Left lung (tissue), 10 donors: ENCODE data around the gene ENOX1. TPM values are rescaled to one million over a fixed set of nuclear protein-coding genes. Genes with fewer than 3 reads are reported as not detected.

Experiments
- ATAC-seq: fragments of 200-7000 bp; cut with Tn5 transposase; one replicate; pipeline ENCODE4 v1.9.1; 2020; ENCODE audit warnings: moderate library complexity
- DNase-seq, 4 donors: peaks; one replicate each; pipeline ENCODE4 v3.0.0-alpha.2; 2013 to 2020
- H3K27ac ChIP-seq, 2 donors: fragments of 200-600 bp; sonication (generic) in 1 of 2; one replicate each; pipeline versions ENCODE4 v1.5.0 to v1.8.0; 2020 to 2021
- H3K27me3 ChIP-seq, 2 donors: fragments of 200-600 bp; sonication (generic) in 1 of 2; one replicate each; pipeline versions ENCODE4 v1.5.0 to v1.8.0; 2020 to 2021
- H3K36me3 ChIP-seq, 2 donors: fragments of 200-600 bp; sonication (generic) in 1 of 2; one replicate each; pipeline versions ENCODE4 v1.5.0 to v1.8.0; 2020 to 2021
- H3K4me1 ChIP-seq, 2 donors: fragments of 200-600 bp; one replicate each; pipeline ENCODE4 v1.8.0; 2021
- H3K4me3 ChIP-seq, 2 donors: fragments of 200-600 bp; sonication (generic) in 1 of 2; one replicate each; pipeline versions ENCODE4 v1.5.0 to v1.8.0; 2020 to 2021; ENCODE audit warnings: mild to moderate bottlenecking in 1 of 2
- H3K9me3 ChIP-seq, 2 donors: fragments of 200-600 bp; sonication (generic) in 1 of 2; one replicate each; pipeline versions ENCODE4 v1.5.0 to v1.8.0; 2020 to 2021
- intact Hi-C, 2 donors: fragments of 100-400 bp; cut with DNase I; formaldehyde crosslinking; loops; one replicate each; pipeline versions ENCODE4 v1.11.2 to v1.14.2; 2022
- polyA plus RNA-seq, 6 donors: library from polyadenylated mRNA; unstranded; fragments of 120-200 nt; gene quantifications; one replicate each; pipeline ENCODE4 v1.2.1, GENCODE V29; 2013; ENCODE audit not compliant: insufficient read length in 6 of 6
- total RNA-seq, 2 donors: library from RNA; stranded (reverse); fragmentation: NEBNext Ultra II Directional; extraction: Animal tissue kit (Norgen Biotek cat#: 25700); gene quantifications; one replicate each; pipeline ENCODE4 v1.2.1, GENCODE V29; 2021
- TF ChIP-seq, protein P1 (sequence below), 2 donors: fragments of 200-600 bp; sonication (generic) in 1 of 2; IDR thresholded peaks; one replicate each; pipeline versions ENCODE4 v1.5.0 to v1.8.0; 2021; ENCODE audit warnings: antibody characterized with exemption in 2 of 2
- donor health status: DM: no; HTN: yes; CAD: no.
- donor health status: DM: no; HTN: no; CAD: no.

The ENOX1 gene
- total and polyA plus RNA-seq, 8 donors = 1.5 to 9.0 (median 6.8) TPM

DNA sequence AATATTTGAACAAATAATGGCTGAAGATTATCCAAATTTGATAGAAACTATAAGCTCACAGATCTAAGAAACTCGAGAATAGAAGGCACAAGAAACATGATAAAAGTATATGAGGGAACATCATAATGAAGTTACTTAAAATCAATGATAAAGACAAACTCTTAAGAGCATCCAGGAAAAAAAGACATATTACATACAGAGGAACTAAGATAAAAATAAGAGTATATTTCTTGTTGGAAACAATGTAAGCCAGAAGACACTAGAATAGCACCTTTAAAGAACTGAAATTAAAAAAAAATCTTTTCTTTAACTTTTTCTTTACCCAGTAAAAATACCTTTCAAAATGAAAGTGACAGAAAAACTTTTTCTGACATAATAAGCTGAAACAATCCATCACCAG lies 407.0 kb downstream of the ENOX1 start:
- H3K4me3 ChIP-seq = no peak overlapping the region
- TF ChIP-seq, protein P1, sequence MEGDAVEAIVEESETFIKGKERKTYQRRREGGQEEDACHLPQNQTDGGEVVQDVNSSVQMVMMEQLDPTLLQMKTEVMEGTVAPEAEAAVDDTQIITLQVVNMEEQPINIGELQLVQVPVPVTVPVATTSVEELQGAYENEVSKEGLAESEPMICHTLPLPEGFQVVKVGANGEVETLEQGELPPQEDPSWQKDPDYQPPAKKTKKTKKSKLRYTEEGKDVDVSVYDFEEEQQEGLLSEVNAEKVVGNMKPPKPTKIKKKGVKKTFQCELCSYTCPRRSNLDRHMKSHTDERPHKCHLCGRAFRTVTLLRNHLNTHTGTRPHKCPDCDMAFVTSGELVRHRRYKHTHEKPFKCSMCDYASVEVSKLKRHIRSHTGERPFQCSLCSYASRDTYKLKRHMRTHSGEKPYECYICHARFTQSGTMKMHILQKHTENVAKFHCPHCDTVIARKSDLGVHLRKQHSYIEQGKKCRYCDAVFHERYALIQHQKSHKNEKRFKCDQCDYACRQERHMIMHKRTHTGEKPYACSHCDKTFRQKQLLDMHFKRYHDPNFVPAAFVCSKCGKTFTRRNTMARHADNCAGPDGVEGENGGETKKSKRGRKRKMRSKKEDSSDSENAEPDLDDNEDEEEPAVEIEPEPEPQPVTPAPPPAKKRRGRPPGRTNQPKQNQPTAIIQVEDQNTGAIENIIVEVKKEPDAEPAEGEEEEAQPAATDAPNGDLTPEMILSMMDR (IDR thresholded peaks at IDR 0.05) = no peak
- H3K36me3 ChIP-seq = no peaks in the 10 kb centered on the region
- no peaks in the 10 kb centered on the region for H3K4me1 ChIP-seq
- intact Hi-C loops = no loop called here
- H3K27ac ChIP-seq = no peak overlapping the region
- ATAC-seq (no peak), DNase-seq (no peak)
- H3K9me3 ChIP-seq = peaks cover 0 to 10% of the 10 kb centered on the region in 2 donors
- H3K27me3 ChIP-seq = no peaks in the 10 kb centered on the region

- H3K27ac ChIP-seq = no peak overlapping the region
- peaks cover 0 to 6% of the 10 kb centered on the region in 2 donors for H3K4me1 ChIP-seq
- no peaks in the 10 kb centered on the region for H3K36me3 ChIP-seq
- intact Hi-C loops = no loop called here
- no peak overlapping the region for H3K4me3 ChIP-seq
- ATAC-seq (peak; percentile 16), DNase-seq (no peak)
- peaks cover 0 to under 1% of the 10 kb centered on the region in 2 donors for H3K27me3 ChIP-seq
- peaks cover 0 to 10% of the 10 kb centered on the region in 2 donors for H3K9me3 ChIP-seq
- TF ChIP-seq, protein P1 (IDR thresholded peaks at IDR 0.05) = no peak
These were observed 408.8 kb downstream of the ENOX1 start for GRCh38 chr13:43377973-43378372.

DNA sequence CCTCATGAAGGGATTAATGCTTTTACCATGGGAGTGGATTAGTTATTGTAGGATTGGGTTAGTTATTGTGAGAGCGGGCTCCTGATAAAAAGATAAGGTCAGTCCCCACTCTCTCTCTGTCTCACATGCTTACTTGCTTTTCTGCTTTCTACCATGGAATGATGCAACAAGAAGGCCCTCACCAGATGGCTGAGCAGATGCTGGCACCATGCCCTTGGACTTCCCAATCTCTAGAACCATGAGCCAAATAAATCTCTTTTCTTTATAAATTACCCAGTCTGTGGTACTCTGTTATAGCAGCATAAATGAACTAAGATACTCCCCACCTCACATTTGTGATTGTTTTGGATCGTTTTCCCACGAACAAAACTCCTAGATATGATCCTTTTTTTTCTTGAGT lies 409.6 kb downstream of the ENOX1 start:
- H3K4me3 ChIP-seq = no peak overlapping the region
- no peak for DNase-seq
- intact Hi-C loops = no loop called here
- peaks cover 0 to 10% of the 10 kb centered on the region in 2 donors for H3K9me3 ChIP-seq
- peaks cover 0 to 4% of the 10 kb centered on the region in 2 donors for H3K27me3 ChIP-seq
- H3K36me3 ChIP-seq = no peaks in the 10 kb centered on the region
- TF ChIP-seq, protein P1 (IDR thresholded peaks at IDR 0.05) = no peak
- H3K4me1 ChIP-seq = peaks cover 0 to 6% of the 10 kb centered on the region in 2 donors
- no peak for ATAC-seq
- H3K27ac ChIP-seq = no peak overlapping the region

DNA sequence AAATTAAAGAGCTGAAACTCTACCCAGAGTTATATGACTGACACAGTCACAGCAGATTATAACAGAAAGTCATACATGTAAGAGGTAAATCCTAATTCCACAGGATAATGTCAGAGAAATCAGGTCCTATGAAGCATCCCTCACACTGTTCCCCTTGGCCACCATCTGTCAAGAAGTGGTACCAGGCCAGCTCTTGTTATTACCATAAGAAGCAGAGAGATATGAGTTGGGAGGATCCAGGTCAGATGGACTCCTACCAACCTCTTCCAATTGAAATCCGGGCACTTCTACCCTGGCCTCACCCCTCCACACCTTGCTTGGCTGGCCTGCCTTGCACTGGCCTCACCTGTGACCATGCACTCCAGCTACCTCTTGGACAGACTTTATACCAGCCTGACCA lies 410.2 kb downstream of the ENOX1 start:
- Histone ChIP-seq H3K27me3 (peaks cover 0 to 4% of the 10 kb centered on the region in 2 donors), H3K27ac (no peak overlapping the region), H3K4me1 (peaks cover 0 to 6% of the 10 kb centered on the region in 2 donors), H3K36me3 (no peaks in the 10 kb centered on the region), H3K4me3 (no peak overlapping the region), H3K9me3 (peaks cover 0 to 10% of the 10 kb centered on the region in 2 donors)
- ATAC-seq = no peak
- intact Hi-C loops = no loop called here
- TF ChIP-seq, protein P1 (IDR thresholded peaks at IDR 0.05) = no peak
- no peak for DNase-seq

DNA sequence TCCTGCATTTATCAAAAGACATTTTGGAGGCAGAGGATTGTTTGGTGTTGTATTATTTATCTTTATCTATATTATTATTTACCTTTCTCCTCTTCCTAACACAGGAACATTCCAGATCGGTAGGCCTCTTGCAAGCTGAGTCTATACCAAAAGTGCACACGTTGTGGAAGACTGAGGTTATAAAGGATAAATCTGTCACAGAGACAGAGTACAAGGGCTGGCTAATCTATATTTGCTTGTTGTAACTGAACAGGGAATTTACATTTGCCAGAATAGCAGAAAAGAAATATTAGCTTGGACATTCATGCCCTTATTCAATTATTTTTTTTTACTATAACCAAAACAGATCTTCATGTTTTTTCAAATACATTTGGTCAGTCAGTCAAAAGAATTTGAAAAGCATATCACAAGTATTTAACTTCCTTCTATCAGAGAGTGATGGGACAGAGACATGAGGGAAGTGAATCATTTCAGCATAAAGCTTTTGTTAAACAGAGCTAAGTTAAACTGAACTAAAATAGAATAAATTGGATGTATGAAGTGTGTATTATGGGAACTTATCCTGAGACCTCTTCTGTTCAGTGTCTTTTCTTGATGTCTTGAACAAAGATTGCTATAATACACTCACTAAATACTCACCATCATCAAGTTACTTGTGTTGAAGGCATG lies 410.8 kb downstream of the ENOX1 start:
- intact Hi-C loops = no loop called here
- no peak for ATAC-seq
- DNase-seq = no peak
- H3K36me3 ChIP-seq = no peaks in the 10 kb centered on the region
- H3K9me3 ChIP-seq = peaks cover 0 to 10% of the 10 kb centered on the region in 2 donors
- H3K4me3 ChIP-seq = no peak overlapping the region
- no peak overlapping the region for H3K27ac ChIP-seq
- TF ChIP-seq, protein P1 (IDR thresholded peaks at IDR 0.05) = no peak
- H3K27me3 ChIP-seq = peaks cover 0 to 4% of the 10 kb centered on the region in 2 donors
- peaks cover 0 to 6% of the 10 kb centered on the region in 2 donors for H3K4me1 ChIP-seq
